ENCODE measurements around the gene CMIP. TPM values are rescaled to one million over a fixed set of nuclear protein-coding genes. Genes with fewer than 3 reads are reported as not detected.

Gene CMIP
- total RNA-seq, 1 experiment from 2014 or later: 53.6 TPM

DNA sequence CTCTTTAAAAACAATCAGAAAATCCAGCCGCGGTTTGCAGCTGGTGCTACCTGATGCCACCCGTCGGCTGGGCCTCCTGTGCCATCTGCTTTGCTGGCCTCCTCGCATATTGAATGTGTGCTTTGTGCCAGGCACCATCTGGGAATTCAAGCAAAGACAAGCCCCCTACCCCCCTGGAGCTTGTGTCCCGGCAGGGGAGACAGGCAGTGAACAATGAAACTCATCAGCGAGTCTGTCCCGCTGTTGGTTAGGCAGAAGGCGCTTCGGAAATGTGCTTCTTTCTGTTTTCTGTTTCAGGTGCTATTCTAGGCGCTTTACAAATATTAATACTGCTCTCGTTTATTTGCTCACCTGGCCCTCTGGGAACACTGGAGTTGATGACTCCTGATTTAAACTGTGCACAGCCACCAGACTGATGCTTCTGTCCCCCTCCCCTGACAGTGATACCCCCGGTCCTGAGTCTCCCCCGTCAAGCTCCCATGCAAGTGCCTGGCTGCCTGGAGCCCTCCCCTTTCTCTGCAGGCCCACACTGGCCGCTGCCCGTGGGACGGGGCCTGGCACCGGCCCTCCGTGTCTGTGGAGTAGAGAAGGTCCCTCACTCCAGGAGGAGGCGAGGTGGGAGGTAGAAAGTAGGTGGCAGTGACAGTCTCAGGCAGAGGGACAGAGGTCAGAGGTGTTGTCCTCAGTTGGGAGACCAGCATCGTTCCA, 208.3 kb downstream of the CMIP start:
- Mint-ChIP-seq H3K27ac (ENCODE audit: low read depth, unreplicated experiment) (no peak overlapping the region), H3K9me3 (ENCODE audit: unreplicated experiment) (no peaks in the 10 kb centered on the region), H3K27me3 (ENCODE audit: insufficient read depth, unreplicated experiment) (no peaks in the 10 kb centered on the region), H3K36me3 (ENCODE audit: insufficient read depth, unreplicated experiment) (peaks cover 38% of the 10 kb centered on the region), H3K4me3 (ENCODE audit: unreplicated experiment) (no peak overlapping the region), H3K4me1 (ENCODE audit: insufficient read depth, unreplicated experiment) (peaks cover 8% of the 10 kb centered on the region)
- no peak for DNase-seq (ENCODE audit: unreplicated experiment)
- ChIA-PET POLR2A (no interaction called here), CTCF (no interaction called here)
- BruUV-seq (replicated peaks): no TSS peak
- TF ChIP-seq, protein P1, sequence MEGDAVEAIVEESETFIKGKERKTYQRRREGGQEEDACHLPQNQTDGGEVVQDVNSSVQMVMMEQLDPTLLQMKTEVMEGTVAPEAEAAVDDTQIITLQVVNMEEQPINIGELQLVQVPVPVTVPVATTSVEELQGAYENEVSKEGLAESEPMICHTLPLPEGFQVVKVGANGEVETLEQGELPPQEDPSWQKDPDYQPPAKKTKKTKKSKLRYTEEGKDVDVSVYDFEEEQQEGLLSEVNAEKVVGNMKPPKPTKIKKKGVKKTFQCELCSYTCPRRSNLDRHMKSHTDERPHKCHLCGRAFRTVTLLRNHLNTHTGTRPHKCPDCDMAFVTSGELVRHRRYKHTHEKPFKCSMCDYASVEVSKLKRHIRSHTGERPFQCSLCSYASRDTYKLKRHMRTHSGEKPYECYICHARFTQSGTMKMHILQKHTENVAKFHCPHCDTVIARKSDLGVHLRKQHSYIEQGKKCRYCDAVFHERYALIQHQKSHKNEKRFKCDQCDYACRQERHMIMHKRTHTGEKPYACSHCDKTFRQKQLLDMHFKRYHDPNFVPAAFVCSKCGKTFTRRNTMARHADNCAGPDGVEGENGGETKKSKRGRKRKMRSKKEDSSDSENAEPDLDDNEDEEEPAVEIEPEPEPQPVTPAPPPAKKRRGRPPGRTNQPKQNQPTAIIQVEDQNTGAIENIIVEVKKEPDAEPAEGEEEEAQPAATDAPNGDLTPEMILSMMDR (IDR thresholded peaks at IDR 0.05; ENCODE audit: unreplicated experiment): no peak
- intact Hi-C loops (cut with micrococcal nuclease): no loop called here

- POLR2A ChIA-PET: no interaction called here
- peaks cover 5% of the 10 kb centered on the region for H3K4me1 Mint-ChIP-seq (ENCODE audit: insufficient read depth, unreplicated experiment)
- no TSS peak for BruUV-seq (replicated peaks)
- CTCF ChIA-PET: interaction anchor here (0.5 to 1.9 kb wide), 4 partner anchors 16 to 287 kb away, joined by 3 to 8 read pairs (median 4); no protein-coding TSS in a partner anchor
- H3K4me3 Mint-ChIP-seq (ENCODE audit: unreplicated experiment): no peak overlapping the region
- no peaks in the 10 kb centered on the region for H3K9me3 Mint-ChIP-seq (ENCODE audit: unreplicated experiment)
- TF ChIP-seq, protein P1 (IDR thresholded peaks at IDR 0.05; ENCODE audit: unreplicated experiment): no peak
- intact Hi-C loops (cut with micrococcal nuclease): no loop called here
- no peak for DNase-seq (ENCODE audit: unreplicated experiment)
- no peak overlapping the region for H3K27ac Mint-ChIP-seq (ENCODE audit: low read depth, unreplicated experiment)
- H3K27me3 Mint-ChIP-seq (ENCODE audit: insufficient read depth, unreplicated experiment): no peaks in the 10 kb centered on the region
- peaks cover 48% of the 10 kb centered on the region for H3K36me3 Mint-ChIP-seq (ENCODE audit: insufficient read depth, unreplicated experiment)
Observed at GRCh38 chr16:81654346-81654745, 209.7 kb downstream of the CMIP start.

DNA sequence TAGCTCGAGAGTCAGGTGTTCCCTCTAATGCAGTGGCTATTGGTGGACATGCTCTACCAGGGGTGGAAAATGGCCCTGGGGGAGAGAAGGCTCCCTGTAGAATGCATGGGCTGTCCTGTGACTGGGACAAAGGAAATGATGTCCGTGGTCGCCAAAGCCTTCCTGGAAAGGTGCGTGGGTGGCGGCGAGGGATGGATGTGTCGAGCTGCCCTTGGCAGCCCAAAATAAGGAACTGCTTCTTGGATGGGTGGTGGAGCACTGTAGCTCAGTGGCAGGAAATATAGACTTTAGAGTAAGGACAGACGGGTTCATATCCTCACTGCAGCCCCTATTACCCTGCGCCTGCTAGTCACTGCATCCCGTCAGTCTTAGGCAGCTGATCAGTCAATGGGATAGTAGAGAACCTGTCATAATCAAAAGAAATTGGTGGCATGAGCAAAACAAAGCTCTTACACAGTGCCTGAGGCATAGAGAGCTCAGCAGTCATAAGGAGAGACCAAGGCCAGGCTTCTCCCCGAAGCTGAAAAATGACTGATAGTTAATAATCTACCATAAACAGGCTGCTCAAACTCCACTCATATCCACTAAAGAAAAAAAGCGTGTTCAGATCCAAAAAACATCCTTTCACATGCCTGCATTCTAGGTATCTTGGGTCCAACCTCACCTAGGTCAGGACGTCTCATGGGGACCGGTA, 211.0 kb downstream of the CMIP start:
- intact Hi-C loops (cut with micrococcal nuclease): no loop called here
- DNase-seq (ENCODE audit: unreplicated experiment): no peak
- Mint-ChIP-seq H3K9me3 (ENCODE audit: unreplicated experiment) (no peaks in the 10 kb centered on the region), H3K4me1 (ENCODE audit: insufficient read depth, unreplicated experiment) (no peaks in the 10 kb centered on the region), H3K36me3 (ENCODE audit: insufficient read depth, unreplicated experiment) (peaks cover 61% of the 10 kb centered on the region), H3K27ac (ENCODE audit: low read depth, unreplicated experiment) (peak overlapping the region; percentile 44), H3K27me3 (ENCODE audit: insufficient read depth, unreplicated experiment) (no peaks in the 10 kb centered on the region), H3K4me3 (ENCODE audit: unreplicated experiment) (no peak overlapping the region)
- TF ChIP-seq, protein P1 (IDR thresholded peaks at IDR 0.05; ENCODE audit: unreplicated experiment): no peak
- ChIA-PET POLR2A (interaction anchor here (0.6 kb wide), 1 partner anchor 129 kb away, joined by 3 read pairs; no protein-coding TSS in a partner anchor), CTCF (interaction anchor here (0.6 to 1.9 kb wide), 3 partner anchors 12 to 441 kb away, joined by 3 to 8 read pairs (median 3); no protein-coding TSS in a partner anchor)
- no TSS peak for BruUV-seq (replicated peaks)

DNA sequence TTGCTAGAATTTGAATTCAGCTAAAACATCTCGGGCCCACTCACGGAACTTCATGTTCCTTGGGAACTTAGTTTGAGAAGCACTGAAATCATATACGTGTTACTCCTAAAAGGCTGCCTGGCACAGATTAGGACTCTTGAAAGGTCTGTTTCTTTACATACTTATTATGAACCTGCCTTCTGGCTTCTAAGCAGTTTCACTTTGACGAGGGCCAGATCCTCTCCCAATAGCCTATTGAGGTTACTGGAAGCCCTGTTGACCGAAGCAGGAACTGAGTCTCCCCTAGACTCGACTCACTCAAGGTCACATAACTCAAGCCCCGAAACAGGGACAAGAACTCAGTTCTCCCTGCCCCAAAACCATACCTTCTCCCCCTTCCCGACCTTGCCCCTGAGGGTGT, 212.6 kb downstream of the CMIP start:
- H3K4me1 Mint-ChIP-seq (ENCODE audit: insufficient read depth, unreplicated experiment): no peaks in the 10 kb centered on the region
- TF ChIP-seq, protein P1 (IDR thresholded peaks at IDR 0.05; ENCODE audit: unreplicated experiment): no peak
- H3K4me3 Mint-ChIP-seq (ENCODE audit: unreplicated experiment): no peak overlapping the region
- no peaks in the 10 kb centered on the region for H3K9me3 Mint-ChIP-seq (ENCODE audit: unreplicated experiment)
- DNase-seq (ENCODE audit: unreplicated experiment): no peak
- peaks cover 72% of the 10 kb centered on the region for H3K36me3 Mint-ChIP-seq (ENCODE audit: insufficient read depth, unreplicated experiment)
- POLR2A ChIA-PET: no interaction called here
- no TSS peak for BruUV-seq (replicated peaks)
- H3K27ac Mint-ChIP-seq (ENCODE audit: low read depth, unreplicated experiment): no peak overlapping the region
- no peaks in the 10 kb centered on the region for H3K27me3 Mint-ChIP-seq (ENCODE audit: insufficient read depth, unreplicated experiment)
- CTCF ChIA-PET: no interaction called here
- intact Hi-C loops (cut with micrococcal nuclease): no loop called here
